Activated CD4-positive, alpha-beta T cell treated with anti-CD3 and anti-CD28 coated beads, Interleukin-2, amount 50 U/mL, for 16 hours (primary cell): ENCODE results near the gene TMCC2.
"Not testable (repeated sequence)": the region's sequence is repeated elsewhere in the genome, so short reads cannot be mapped to it uniquely, and the experiment has no call there.

Source experiments
- DNase-seq: peaks from one replicate; pipeline ENCODE4 v3.0.0-alpha.2; 2020

Gene TMCC2

DNA sequence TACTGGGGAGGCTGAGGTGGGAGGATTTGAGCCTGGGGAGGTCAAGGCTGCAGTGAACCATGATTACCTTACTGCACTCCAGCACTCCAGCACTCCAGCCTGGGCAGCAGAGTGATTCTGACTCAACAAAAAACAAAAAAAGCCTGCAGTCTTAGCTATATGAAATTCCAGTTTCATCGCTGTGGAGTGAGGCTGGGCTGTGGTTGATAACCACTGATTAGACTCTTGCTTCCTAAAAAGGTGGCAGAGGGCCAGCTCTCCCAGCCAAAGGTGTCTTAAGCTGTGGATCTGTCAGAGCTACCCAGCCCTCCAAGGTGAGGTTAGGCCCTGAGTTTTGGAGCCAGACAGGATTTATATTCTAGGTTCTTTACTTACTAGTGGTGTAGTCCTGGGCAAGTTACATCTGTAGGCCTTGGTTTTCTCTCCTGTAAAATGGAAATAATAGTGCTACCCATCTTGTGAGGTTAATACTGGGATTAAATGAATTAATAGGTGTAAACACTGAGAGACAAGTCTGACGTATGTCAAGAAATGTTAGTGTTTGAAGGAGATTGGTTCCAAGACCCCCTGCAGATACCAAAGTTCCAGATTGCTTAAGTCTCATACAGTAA, 35.9 kb downstream of the TMCC2 start:
- DNase-seq = no peak

GRCh38 chr1:205266611-205267305, 39.0 kb downstream of the TMCC2 start:
- DNase-seq = no peak

- no peak for DNase-seq
Observed at GRCh38 chr1:205267306-205267902, 39.7 kb downstream of the TMCC2 start.

DNA sequence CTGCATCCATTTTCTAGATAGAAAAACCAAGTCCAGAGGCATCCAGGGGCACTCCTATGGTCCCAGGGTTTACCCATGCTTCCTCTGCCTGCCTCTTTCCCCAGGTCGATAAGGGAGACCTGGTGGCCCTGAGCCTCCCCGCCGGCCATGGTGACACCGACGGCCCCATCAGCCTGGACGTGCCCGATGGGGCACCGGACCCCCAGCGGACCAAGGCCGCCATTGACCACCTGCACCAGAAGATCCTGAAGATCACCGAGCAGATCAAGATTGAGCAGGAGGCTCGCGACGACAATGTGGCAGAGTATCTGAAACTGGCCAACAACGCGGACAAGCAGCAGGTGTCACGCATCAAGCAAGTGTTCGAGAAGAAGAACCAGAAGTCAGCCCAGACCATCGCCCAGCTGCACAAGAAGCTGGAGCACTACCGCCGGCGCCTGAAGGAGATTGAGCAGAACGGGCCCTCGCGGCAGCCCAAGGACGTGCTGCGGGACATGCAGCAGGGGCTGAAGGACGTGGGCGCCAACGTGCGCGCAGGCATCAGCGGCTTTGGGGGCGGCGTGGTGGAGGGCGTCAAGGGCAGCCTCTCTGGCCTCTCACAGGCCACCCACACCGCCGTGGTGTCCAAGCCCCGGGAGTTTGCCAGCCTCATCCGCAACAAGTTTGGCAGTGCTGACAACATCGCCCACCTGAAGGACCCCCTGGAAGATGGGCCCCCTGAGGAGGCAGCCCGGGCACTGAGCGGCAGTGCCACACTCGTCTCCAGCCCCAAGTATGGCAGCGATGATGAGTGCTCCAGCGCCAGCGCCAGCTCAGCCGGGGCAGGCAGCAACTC, 41.3 kb downstream of the TMCC2 start:
- no peak for DNase-seq

- DNase-seq = no peak
Observed at GRCh38 chr1:205269711-205270110, 42.0 kb downstream of the TMCC2 start.

DNA sequence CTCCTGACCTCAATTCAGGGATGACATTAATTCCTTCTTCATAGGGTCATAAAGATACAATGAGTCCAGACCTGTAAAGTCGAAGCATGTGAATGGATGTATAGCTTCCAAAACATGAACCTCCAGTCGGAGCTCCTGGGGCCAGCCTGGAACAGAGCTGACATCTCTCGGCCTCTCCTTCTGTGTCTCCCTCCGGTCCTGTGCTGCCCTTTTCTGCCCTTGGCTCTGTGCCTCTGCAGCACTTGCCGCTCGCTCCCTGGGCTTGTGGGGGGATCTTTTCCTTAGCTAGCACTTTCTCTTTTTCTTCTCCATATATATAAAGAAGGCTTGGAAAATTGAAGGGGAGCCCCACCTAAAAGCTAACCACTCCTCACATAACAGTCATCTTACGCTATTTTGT, 42.5 kb downstream of the TMCC2 start:
- no peak for DNase-seq

DNA sequence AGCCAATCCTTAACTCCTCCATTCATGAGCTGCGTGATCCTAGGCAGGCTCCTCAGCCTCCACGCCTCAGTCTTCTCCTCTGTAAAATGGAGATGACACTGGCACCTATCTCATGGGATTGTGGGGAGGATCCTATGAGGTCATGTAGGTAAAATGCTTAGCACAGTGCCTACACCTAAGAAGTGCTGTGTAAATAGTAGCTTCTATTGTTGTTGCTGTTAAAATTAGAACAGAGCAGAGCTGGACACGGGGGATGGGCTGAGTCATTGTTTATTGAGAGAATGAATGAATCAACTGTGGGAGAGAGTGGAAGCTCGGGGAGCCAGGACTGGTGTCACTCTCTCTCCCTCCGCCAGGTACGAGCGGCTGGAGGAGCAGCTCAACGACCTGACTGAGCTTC, 43.0 kb downstream of the TMCC2 start:
- DNase-seq = no peak

- no peak for DNase-seq
Observed at GRCh38 chr1:205271277-205271676, 43.5 kb downstream of the TMCC2 start.

DNA sequence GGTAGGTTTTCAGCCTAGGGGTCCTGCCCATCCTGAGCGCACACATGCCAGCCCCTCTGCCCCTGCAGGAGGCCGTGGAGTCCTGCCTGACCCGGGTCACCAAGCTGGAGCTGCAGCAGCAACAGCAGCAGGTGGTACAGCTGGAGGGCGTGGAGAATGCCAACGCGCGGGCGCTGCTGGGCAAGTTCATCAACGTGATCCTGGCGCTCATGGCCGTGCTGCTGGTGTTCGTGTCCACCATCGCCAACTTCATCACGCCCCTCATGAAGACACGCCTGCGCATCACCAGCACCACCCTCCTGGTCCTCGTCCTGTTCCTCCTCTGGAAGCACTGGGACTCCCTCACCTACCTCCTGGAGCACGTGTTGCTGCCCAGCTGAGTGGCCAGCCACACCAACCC, 44.0 kb downstream of the TMCC2 start:
- no peak for DNase-seq

- DNase-seq = no peak
Observed at GRCh38 chr1:205272536-205272935, 44.8 kb downstream of the TMCC2 start.

GRCh38 chr1:205273551-205273982, 45.8 kb downstream of the TMCC2 start:
- DNase-seq = peak; percentile 82

DNA sequence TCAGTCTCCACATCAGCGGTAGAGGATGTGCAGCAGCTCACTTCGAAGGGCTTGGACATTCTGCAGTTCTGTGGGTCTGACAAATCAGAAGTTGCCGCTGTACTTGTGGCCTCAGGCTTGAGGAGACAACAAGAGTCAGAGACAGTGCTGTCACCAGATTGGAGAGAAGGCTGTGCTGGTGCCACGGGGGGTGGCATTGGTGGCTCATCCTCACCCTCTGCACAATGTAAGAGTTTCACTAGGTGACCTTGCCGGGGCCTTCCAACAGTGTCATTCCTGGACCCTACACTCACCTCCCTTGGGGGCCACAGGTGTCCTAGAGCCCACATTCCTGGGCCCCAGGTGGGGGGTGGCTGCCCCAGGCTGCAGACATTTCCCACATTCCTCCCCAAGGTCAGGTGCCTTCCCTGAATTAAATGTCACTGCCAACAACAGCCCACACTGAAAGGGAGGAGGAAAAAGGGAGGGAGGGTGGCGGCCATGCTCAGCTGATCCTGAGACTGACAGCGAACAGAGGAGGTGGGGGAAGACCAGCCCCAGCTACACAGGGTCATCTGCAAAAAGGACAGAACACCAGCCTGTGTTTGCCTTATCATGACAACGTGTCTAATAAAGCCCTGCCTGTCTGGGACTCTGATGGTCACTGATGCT, 46.4 kb downstream of the TMCC2 start:
- no peak for DNase-seq

- no peak for DNase-seq
Observed at GRCh38 chr1:205275133-205275532, 47.4 kb downstream of the TMCC2 start.

DNA sequence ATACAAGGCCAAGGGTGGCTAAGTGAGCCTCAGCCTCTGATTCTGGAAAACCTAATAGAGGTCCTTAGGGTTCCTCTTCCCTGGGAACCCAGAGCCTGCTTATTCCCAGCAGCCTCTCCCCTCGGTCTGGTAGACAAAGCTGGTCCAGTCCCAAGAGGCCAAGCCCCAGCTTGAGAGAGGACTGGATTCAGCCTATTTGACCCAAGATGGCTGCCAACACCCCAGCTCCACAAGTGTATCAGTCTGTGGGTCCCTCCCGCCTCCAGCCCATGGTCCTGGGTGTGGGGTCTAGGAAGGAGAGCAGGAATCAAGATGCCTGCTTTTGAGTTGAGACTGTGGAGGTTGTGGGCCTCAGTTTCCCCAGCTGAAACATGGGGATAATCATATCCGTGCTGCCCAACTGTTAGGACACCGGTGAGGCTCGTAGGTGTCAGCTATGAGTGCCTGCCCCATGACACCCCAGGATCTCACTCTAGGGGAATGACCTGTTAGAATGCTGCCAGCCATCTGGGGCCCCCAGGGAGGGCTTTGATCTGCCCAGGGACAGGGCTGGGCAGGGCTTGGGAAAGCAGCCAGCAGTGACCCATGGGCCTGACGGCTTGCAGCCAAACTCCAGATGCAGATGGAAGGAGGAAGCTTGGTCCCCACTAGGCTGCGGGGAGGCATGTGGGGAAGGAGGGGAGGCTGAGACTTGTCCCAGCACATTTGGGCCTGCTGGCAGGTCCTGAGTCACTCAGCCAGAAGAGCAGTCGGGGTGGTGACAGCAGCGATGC, 48.4 kb downstream of the TMCC2 start:
- DNase-seq = no peak

DNA sequence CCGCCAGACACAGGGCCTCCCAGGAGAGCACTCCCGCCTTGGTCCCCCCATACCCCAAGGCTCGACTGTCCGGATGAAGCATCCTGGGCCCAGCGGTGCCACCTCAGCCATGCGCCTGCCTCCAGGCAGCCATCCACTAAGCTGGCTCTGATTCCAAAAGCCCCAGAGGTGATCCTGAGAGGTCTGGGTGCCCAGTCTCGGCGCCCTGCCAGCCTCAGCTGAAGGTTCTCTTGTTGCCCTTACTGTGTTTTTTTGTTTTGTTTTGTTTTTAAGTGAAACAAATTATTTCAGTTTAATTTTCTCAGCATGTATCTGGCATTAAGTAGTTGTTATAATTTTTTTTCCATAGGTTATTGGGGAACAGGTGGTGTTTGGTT, 48.9 kb downstream of the TMCC2 start:
- DNase-seq = no peak

DNA sequence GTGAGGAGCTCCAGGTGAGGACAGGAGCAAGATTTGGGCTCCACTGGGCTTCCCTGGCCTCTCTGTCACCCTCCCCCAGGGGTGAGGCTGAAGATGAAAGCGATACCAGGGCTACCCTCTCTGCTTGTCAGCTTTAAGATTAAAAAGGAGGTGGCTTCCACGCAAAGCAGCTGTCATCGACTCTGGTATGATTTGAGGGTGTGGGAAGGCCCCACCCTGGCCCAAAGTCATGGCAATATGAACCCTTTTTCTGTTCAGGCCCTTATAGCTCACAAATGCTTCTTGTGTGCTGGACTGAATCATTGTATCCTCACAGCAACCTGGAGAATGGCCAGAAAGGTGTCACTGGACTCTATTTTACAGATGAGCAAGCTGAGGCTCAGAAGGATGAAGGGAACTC, 52.2 kb downstream of the TMCC2 start:
- DNase-seq = no peak

GRCh38 chr1:205280666-205281395, 53.1 kb downstream of the TMCC2 start:
- DNase-seq = not testable (repeated sequence)

- no peak for DNase-seq
Observed at GRCh38 chr1:205283270-205284147, 55.8 kb downstream of the TMCC2 start.

- peak; percentile 76 for DNase-seq
Observed at GRCh38 chr1:205284420-205285144, 56.8 kb downstream of the TMCC2 start.
